GM12801 (cell line): ENCODE data around the gene KSR1.

ENCODE experiments used
- CTCF ChIP-seq: IDR thresholded peaks from one replicate; pipeline ENCODE4 v1.5.1; 2011; ENCODE audit warnings: control low read depth; ENCODE audit not compliant: insufficient read length; ENCODE audit errors: extremely low read depth

Gene KSR1

GRCh38 chr17:27466743-27467375 lies 10.6 kb downstream of the KSR1 start:
- no peak for TF ChIP-seq CTCF

- no peak for TF ChIP-seq CTCF
Observed at GRCh38 chr17:27469256-27469655, 13.0 kb downstream of the KSR1 start.

- no peak for TF ChIP-seq CTCF
Observed at GRCh38 chr17:27471321-27472269, 15.3 kb downstream of the KSR1 start.

- TF ChIP-seq CTCF = no peak
Observed at GRCh38 chr17:27473190-27473747, 17.0 kb downstream of the KSR1 start.

GRCh38 chr17:27473748-27474609 lies 17.7 kb downstream of the KSR1 start:
- TF ChIP-seq CTCF = no peak

- no peak for TF ChIP-seq CTCF
Observed at GRCh38 chr17:27475070-27475673, 18.9 kb downstream of the KSR1 start.
